IPS-18a (cell line): Measurements from ENCODE around the gene EFEMP1.

Source experiments
- H3K27ac ChIP-seq: one replicate; pipeline ENCODE4 v1.5.1; 2013; ENCODE audit warnings: low read length
- H3K27me3 ChIP-seq: one replicate; pipeline ENCODE4 v1.6.1; 2013; ENCODE audit warnings: mild to moderate bottlenecking, low read length; ENCODE audit not compliant: control insufficient read depth, insufficient read depth
- H3K36me3 ChIP-seq: one replicate; pipeline ENCODE4 v1.6.1; 2013; ENCODE audit warnings: low read depth, low read length; ENCODE audit not compliant: control insufficient read depth
- H3K4me1 ChIP-seq: one replicate; pipeline ENCODE4 v1.6.1; 2013; ENCODE audit warnings: low read depth, low read length; ENCODE audit not compliant: control insufficient read depth
- H3K4me3 ChIP-seq: one replicate; pipeline ENCODE4 v1.5.1; 2013; ENCODE audit warnings: low read length
- H3K9ac ChIP-seq: one replicate; pipeline ENCODE4 v1.6.1; 2013; ENCODE audit warnings: mild to moderate bottlenecking, low read length, moderate library complexity
- H3K9me3 ChIP-seq: one replicate; pipeline ENCODE4 v1.6.1; 2013; ENCODE audit warnings: low read depth, low read length; ENCODE audit not compliant: control insufficient read depth

EFEMP1 gene

DNA sequence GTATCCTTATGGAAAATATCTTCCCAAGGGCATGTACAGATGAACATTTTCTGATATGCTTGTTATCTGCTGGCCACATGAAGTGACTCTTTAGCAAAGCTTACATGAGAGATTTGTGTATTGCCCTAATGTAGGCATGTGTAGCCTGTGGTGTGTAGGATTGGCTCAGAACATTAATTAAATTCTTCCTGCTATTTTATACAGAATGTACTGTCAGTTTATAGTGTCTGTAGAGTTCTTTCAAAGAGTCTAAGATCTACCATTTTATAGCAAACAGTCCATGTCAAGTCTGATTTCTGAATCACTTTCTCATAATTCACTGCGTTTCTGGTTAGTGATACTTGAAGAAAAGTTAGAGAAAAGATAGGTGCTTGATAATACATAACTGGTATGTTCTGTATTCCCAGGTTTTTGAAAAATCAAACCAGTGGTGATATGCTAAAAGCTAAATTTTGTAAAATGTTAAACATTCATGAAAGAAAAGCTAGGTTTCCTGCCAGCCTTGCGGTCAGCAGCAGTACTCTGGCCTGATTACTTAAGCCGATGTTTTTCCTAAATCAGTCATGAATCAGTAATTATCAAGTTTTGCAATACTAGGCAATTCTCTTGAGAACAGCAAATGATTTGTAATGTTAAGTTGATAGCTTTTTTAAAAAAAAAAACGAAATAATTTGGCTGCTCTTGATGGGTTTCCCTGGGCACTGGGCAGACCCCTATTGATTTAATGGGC, 30.9 kb upstream of the EFEMP1 start:
- Histone ChIP-seq H3K4me3 (no peak overlapping the region), H3K4me1 (no peaks in the 10 kb centered on the region), H3K9me3 (no peaks in the 10 kb centered on the region), H3K9ac (no peak overlapping the region), H3K27me3 (no peaks in the 10 kb centered on the region), H3K36me3 (no peaks in the 10 kb centered on the region), H3K27ac (no peak overlapping the region)

DNA sequence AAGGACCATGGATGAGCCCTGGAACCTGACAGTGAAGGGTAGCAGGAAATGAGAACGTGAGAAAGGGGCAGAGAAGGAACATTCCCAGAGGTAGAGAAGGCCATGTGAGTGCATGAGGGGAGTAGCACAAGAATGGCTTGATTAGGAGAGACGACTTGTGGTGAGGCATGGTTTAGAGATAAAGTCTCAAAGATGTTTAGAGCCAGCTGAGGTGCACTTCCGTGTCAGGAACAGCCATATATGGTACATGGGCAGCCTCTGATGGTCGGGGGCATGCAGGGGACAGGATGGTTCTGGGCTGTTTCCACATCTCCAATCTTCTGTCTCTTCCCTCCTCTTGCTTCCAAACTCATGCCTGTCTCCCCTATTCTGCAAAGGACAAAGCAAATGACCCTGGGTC, 28.8 kb upstream of the EFEMP1 start:
- Histone ChIP-seq H3K9ac (no peak overlapping the region), H3K36me3 (no peaks in the 10 kb centered on the region), H3K27ac (no peak overlapping the region), H3K9me3 (no peaks in the 10 kb centered on the region), H3K4me1 (no peaks in the 10 kb centered on the region), H3K27me3 (no peaks in the 10 kb centered on the region), H3K4me3 (no peak overlapping the region)

DNA sequence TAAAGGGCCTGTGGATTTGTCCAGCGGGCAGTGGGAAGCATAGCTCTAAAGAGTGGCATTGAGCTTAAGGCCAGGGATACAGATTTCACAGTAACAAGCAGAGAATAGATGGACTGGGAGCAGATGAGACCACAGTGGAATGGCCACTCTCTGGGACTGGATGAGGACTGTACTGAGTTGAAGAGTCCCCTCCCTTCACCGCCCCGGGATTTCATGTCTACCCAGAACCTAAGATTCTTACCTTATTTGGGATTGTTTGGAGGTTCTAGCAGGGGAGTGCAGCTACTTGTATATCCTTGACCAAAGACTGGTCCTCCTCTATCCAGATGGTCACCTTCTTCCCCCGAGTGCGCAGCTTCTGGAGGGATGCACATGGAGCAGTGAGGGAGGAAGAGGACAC, 28.0 kb upstream of the EFEMP1 start:
- H3K27me3 ChIP-seq = no peaks in the 10 kb centered on the region
- H3K27ac ChIP-seq = no peak overlapping the region
- no peaks in the 10 kb centered on the region for H3K36me3 ChIP-seq
- no peaks in the 10 kb centered on the region for H3K9me3 ChIP-seq
- H3K4me1 ChIP-seq = no peaks in the 10 kb centered on the region
- no peak overlapping the region for H3K9ac ChIP-seq
- no peak overlapping the region for H3K4me3 ChIP-seq

DNA sequence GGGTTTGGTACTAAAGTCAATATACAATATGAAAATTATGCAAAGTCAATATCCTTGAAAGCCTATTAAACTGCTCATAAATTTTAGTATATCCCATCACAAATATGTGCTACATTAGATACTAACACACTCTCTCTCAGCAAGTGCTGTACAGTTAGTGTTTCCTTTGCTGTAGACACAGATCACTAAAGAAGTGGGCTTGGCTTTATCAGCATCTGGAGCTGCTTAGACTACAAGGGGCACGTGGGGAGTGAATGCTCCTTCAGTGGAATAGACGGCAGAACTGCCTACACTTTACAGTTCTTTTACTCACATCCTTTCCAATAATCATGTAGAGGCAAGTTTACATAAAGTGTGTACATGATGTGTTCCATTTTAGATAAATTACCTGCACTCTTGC, 26.0 kb upstream of the EFEMP1 start:
- Histone ChIP-seq H3K36me3 (no peaks in the 10 kb centered on the region), H3K9me3 (no peaks in the 10 kb centered on the region), H3K27ac (no peak overlapping the region), H3K4me1 (no peaks in the 10 kb centered on the region), H3K9ac (no peak overlapping the region), H3K4me3 (no peak overlapping the region), H3K27me3 (no peaks in the 10 kb centered on the region)

DNA sequence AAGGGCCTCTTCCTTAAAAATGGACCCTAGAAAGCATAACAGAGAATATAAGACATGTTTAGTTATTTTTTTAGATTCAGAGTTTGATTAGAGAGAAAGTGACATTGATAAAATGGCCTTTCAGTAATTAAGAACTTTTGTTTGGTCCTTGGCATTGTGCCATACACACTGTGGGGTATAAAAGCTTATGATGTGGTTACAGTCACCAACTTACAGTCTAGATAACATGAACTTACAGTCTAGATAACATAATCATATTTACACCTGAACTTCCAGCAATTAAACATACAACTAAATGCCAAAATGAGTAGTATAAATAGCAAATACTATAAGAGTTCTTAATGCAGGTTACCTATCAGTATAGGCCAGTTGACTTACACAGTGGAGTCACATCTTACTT, 25.6 kb upstream of the EFEMP1 start:
- no peak overlapping the region for H3K9ac ChIP-seq
- no peaks in the 10 kb centered on the region for H3K27me3 ChIP-seq
- H3K9me3 ChIP-seq = no peaks in the 10 kb centered on the region
- H3K27ac ChIP-seq = no peak overlapping the region
- no peaks in the 10 kb centered on the region for H3K4me1 ChIP-seq
- no peaks in the 10 kb centered on the region for H3K36me3 ChIP-seq
- no peak overlapping the region for H3K4me3 ChIP-seq

DNA sequence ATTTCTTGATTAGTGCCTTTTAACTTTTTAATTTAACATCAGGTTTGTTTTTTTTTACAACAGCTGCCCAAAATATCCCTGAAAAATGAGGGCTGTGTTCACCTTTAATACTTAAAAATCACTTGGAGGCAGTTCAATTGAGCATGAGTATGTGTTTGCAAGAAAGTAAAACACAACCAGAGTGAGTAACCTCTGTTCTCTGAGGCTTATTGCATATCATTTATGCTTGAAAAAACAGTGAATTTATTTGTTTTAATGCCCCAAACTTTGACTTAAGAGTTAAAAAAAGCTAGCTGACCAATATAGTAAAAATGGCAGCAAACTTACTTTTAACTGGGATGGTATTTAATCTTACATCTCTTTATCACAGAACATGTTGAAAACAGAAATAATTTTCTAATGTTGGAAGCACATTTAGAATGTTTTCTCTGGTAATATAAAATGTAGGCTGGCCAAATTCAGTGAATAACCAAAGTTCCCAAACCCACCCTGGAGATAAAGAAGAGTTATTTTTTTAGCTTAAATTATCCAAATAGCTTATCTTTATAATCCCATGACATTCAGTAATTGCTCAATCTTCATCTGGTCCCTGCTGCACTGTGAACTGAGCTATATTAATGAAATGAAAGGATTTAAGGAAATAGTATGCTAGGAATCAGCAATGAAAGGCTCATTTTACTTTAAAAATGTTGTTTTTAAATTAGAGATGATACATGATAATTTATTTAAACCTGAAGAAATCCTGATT, 24.8 kb upstream of the EFEMP1 start:
- H3K9me3 ChIP-seq = no peaks in the 10 kb centered on the region
- no peak overlapping the region for H3K27ac ChIP-seq
- H3K36me3 ChIP-seq = no peaks in the 10 kb centered on the region
- H3K4me3 ChIP-seq = no peak overlapping the region
- no peaks in the 10 kb centered on the region for H3K4me1 ChIP-seq
- no peak overlapping the region for H3K9ac ChIP-seq
- no peaks in the 10 kb centered on the region for H3K27me3 ChIP-seq

DNA sequence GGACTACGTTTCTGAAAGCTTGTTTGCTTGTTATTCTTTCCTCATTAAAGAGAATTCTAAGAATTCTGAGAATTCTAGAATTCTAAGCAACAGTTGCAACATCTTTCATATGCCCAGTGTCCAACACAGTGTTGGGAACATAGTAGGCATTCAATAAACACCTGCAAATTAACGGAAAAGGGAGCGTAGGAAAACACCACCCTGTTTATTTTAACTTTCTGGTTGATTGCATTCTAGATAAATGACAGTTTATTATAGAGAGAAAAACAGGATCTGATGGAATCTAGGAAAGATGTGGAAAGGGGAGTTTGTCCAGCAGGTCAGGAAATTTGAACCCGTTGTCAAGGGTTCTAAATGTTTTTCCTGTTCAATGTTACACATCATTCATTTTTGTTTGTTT, 24.2 kb upstream of the EFEMP1 start:
- H3K9me3 ChIP-seq = no peaks in the 10 kb centered on the region
- H3K27ac ChIP-seq = no peak overlapping the region
- no peaks in the 10 kb centered on the region for H3K36me3 ChIP-seq
- no peaks in the 10 kb centered on the region for H3K4me1 ChIP-seq
- H3K4me3 ChIP-seq = no peak overlapping the region
- no peak overlapping the region for H3K9ac ChIP-seq
- H3K27me3 ChIP-seq = no peaks in the 10 kb centered on the region

DNA sequence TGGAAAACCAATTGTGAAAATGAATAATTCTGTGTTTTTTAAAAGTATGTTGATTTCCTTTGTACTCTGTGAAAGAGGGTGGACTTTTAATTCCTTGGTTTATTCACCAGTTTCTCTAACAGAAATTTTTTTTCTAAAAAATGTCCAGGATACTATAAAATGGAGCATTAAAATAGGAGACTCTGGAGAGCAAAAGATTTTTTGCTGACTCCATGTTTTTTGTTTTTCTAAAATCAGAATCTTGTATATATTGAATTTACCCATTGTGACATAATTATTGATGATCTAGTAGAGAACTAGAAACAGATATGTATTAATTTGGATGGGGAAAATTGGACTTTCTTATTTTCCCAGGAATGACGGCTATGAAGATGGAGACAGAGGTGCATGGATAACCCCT, 23.2 kb upstream of the EFEMP1 start:
- no peaks in the 10 kb centered on the region for H3K36me3 ChIP-seq
- no peaks in the 10 kb centered on the region for H3K27me3 ChIP-seq
- no peak overlapping the region for H3K4me3 ChIP-seq
- H3K9ac ChIP-seq = no peak overlapping the region
- no peaks in the 10 kb centered on the region for H3K4me1 ChIP-seq
- no peaks in the 10 kb centered on the region for H3K9me3 ChIP-seq
- H3K27ac ChIP-seq = no peak overlapping the region

DNA sequence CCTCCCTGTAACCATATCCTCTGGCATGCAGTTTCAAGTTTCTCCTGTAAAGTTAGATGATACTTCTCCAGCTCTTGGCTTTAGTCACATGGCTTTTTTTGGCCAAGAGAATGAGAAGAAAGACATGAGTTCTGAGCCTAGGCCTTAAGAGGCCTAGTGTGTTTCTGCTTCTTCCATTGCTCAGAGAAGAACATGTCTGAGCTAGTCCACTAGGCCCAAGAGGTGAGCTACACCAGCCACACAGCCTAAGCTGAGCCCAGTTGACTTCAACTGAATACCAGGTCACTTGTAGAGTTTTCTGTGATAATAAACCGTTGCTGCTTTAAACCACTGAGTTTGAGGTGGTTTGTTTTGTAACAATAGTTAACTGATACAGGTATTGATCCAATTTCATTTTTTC, 19.9 kb upstream of the EFEMP1 start:
- H3K27ac ChIP-seq = no peak overlapping the region
- H3K4me3 ChIP-seq = no peak overlapping the region
- H3K27me3 ChIP-seq = no peaks in the 10 kb centered on the region

DNA sequence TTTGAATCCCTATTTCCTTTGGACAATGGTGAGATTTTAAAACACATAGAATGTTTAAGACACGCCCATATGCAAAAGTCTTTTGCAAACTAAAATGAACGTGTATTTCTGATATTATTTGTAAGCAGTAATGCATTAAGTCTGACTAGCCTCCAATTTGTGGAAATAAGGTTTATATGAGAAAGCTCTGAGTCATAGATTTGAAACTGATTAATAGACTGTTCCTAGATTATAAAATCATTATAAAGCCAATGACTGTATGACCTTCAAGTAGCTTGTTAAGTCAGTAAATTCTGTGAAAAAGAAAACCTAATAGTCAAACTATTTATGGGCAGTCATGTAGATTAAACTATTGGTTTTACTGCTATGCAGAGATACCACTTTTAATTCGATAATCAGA, 12.8 kb upstream of the EFEMP1 start:
- Histone ChIP-seq H3K4me3 (no peak overlapping the region), H3K4me1 (no peaks in the 10 kb centered on the region), H3K9ac (no peak overlapping the region)

More for the DNA sequence above, 19.9 kb upstream of the EFEMP1 start:
- H3K9ac ChIP-seq = no peak overlapping the region
- no peaks in the 10 kb centered on the region for H3K4me1 ChIP-seq
- H3K9me3 ChIP-seq = no peaks in the 10 kb centered on the region
- H3K36me3 ChIP-seq = no peaks in the 10 kb centered on the region

DNA sequence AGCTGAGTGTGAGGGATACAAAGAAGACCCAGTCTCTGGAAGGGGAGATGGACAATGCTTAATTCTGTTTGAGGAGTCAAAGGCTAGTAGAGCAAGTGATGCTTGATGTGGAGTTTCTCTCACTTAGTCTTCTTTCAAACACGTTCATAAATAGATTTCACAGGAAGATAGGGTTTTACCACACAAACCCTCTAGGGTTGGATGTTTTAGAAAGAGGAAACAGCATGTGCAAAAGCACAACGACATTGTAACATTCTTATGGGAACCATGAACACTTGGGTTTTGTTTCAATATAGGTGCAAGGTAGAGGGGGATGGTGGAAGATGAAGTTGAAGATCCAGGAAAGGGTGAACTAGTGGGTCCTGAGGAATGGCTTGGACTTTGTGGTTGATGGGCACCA, 10.8 kb upstream of the EFEMP1 start:
- Histone ChIP-seq H3K4me3 (no peak overlapping the region), H3K9ac (no peak overlapping the region), H3K9me3 (no peaks in the 10 kb centered on the region)

More for the DNA sequence above, 12.8 kb upstream of the EFEMP1 start:
- H3K36me3 ChIP-seq = no peaks in the 10 kb centered on the region
- no peaks in the 10 kb centered on the region for H3K27me3 ChIP-seq
- H3K27ac ChIP-seq = no peak overlapping the region
- no peaks in the 10 kb centered on the region for H3K9me3 ChIP-seq

DNA sequence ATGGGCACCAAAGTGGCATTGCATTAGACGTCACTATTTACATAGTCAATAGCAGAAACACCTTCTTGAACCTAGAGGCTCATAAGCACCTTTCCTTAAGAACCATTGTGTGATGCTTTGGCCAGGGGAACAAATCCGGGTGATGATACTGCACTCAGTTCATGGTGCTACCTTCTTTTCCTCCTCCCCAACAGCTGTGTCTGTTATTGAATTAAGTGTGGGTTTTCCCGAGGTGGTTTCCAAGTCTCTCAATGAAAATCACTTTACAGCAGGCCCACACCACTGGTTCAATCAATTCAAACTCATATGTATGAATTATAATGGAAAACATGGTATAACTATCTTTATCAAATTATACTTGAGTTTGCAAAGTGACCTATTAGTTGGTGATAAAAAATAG, 9.3 kb upstream of the EFEMP1 start:
- no peak overlapping the region for H3K27ac ChIP-seq
- H3K4me3 ChIP-seq = no peak overlapping the region
- no peaks in the 10 kb centered on the region for H3K27me3 ChIP-seq
- no peaks in the 10 kb centered on the region for H3K4me1 ChIP-seq
- no peaks in the 10 kb centered on the region for H3K36me3 ChIP-seq
- no peak overlapping the region for H3K9ac ChIP-seq
- H3K9me3 ChIP-seq = no peaks in the 10 kb centered on the region

More for the DNA sequence above, 10.8 kb upstream of the EFEMP1 start:
- Histone ChIP-seq H3K27ac (no peak overlapping the region), H3K36me3 (no peaks in the 10 kb centered on the region), H3K4me1 (no peaks in the 10 kb centered on the region), H3K27me3 (no peaks in the 10 kb centered on the region)
